Urothelium cell line (cell line): Measurements from ENCODE around the gene EML2.
A peak's percentile ranks its signal among the peaks of the same experiment; 100 is the strongest.
"Not testable (repeated sequence)": the region's sequence is repeated elsewhere in the genome, so short reads cannot be mapped to it uniquely, and the experiment has no call there.

Experiments used
- DNase-seq: peaks from one replicate; pipeline ENCODE4 v3.0.0; 2011; ENCODE audit warnings: low spot score, mixed read lengths
- FAIRE-seq: peaks from 2 replicates; lab custom pipeline; 2011; peaks lifted over from hg19 to GRCh38; lab: Jason Lieb, UNC

EML2 gene

DNA sequence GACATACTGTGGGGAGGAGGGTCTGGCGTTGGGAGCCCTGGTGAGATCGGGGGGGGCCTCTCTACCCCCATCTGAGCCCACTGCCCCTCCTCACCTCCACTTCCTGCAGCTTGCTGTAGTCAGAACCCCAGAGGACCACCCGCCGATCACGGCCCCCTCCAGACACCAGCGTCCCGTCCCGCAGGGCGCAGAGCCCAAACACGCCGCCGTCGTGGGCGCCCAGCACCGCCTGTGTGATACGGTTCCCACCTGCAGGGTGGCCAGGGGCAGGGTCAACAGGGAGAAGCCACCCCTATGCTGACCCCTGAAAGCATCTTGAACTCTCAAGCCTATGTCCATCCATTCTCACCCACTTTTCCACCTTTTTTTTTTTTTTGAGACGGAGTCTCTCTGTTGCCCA lies 17.8 kb downstream of the EML2 start:
- FAIRE-seq (no peak), DNase-seq (no peak)

GRCh38 chr19:45616704-45617017 lies 22.5 kb downstream of the EML2 start:
- no peak for FAIRE-seq
- DNase-seq, result no peak

GRCh38 chr19:45615795-45616703 lies 23.1 kb downstream of the EML2 start:
- FAIRE-seq (no peak), DNase-seq (peak; percentile 71)

DNA sequence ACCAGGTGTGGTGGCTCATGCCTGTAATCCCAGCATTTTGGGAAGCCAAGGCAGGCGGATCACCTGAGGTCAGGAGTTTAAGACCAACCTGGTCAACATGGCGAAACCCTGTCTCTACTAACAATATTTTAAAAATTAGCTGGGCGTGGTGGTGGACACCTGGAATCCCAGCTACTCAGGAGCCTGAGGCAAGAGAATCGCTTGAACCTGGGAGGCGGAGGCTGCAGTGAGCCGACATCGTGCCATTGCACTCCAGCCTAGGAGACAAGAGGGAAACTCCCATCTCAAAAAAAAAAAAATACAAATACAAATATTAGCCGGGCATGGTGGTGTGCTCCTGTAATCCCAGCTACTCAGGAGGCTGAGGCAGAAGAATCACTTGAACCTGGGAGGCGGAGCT lies 24.1 kb downstream of the EML2 start:
- not testable (repeated sequence) for DNase-seq, FAIRE-seq

GRCh38 chr19:45613926-45614725 lies 25.1 kb downstream of the EML2 start:
- peak; percentile 92 for DNase-seq
- FAIRE-seq, result peak; percentile 83

- DNase-seq, result no peak
- no peak for FAIRE-seq
Measured at GRCh38 chr19:45608948-45609347, 30.2 kb downstream of the EML2 start.

DNA sequence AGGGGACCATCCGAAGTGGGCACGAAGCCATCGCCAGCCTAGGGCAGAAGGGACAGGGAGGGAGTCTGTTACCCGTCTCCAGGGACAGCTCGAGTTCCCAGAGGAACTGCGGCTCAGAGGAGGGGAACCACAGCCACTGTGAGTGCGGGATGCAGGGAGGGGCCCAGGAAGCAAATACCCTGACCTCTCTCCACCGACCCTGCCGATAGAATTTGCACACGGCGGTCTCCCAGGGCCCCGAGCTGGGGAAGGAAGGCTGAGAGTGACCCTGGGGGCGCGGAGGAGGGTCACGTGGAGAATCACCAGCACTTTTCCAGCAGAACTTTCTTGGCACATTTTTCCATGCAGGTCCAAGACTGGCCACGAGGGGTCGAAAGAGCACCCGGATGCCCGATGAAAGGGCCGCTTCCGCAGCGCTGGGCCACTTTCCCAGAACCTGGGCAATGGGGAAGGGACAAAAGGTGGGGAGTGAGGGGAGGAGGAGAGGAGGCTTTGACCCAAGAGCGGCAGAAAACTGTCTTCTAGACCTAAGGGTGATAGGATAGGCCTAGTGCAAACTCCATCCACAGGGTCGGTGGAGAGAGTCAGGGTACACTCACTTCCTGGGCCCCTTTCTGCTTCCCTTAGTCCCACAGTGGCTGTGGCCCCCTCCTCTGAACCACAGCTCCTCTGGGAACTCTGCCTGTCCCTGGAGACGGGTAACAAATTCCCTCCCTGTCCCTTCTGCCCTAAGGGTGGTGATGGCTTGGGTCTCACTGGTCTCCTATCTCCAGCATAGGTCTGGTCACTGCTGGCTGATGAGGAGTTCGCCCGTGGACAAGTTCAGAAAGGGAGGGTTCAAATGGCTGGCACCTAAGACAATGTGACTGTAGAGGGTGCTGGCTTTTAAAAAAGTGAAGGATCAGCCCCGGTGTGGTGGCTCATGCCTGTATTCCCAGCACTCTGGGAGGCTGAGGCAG lies 31.8 kb downstream of the EML2 start:
- FAIRE-seq (no peak), DNase-seq (peak; percentile 81)

DNA sequence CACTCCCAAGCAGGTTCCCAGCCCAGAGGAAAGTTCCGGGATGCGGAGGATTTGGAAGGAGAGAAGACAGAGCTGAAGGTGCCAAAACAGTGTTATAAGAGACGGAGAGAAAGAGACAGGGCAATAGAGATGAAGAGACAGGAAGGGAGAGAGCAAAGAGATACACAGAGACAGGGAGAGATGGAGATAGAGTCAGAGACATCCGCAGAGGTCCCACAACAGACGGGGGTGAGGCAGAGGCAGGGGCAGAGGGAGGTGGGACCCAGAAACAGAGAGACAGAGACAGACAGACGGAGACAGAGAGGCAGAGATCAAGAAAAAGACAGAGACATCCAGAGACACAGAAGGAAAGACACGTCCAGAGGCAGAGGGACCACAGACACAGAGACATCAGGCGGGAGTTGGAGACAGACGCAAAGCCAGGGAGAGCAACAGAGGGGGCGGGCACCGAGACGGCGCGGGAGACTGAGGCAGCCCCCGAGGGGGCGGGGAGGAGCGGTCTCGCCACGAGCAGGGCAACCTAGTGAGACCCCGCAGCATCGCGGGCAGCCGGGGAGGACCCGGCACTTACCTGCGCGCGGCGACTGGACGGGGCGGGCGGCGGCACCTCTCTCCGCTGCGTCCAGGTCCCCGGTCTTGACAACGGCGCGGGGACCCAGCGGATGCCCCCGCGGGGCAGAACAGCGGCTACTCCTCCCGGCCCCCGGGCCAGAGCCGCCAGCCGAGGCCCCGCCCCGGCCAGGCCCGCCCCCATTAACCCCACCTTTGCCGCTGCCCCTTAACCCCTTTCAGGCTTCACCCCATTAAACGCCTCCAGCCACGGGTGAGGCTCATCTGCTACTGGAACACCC lies 37.4 kb downstream of the EML2 start, which contains the start of gene GPR4:
TSS of gene GPR4 (minus strand) at position 689 of the 851 bp plus-strand sequence. CDS start 10,346 bp downstream, outside the sequence.
- FAIRE-seq (no peak), DNase-seq (peak; percentile 65)

- DNase-seq (no peak), FAIRE-seq (no peak)
Measured at GRCh38 chr19:45601115-45601514, 38.1 kb downstream of the EML2 start.

- FAIRE-seq (no peak), DNase-seq (no peak)
Measured at GRCh38 chr19:45600340-45600885, 38.8 kb downstream of the EML2 start.

DNA sequence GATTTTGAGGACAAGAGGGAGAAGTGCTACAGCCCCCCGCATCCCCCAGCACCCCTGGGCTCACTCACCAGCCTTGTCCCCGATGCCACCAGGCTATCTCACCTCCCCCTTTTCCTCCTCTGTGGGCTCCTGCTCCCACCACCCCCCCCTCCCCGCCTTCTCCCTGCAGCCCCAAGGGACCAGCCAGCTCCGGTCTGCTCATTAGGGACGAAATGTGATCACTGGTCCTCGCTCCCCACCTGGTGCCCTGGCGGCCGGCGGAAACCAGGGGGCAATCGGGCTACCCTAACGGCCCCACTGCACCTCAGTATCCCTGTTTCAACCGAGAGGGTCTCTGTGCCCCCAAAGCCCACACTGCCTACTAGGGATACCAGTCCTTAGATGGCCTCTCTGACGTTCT lies 39.9 kb downstream of the EML2 start:
- no peak for FAIRE-seq
- no peak for DNase-seq

GRCh38 chr19:45598267-45599001 lies 40.8 kb downstream of the EML2 start:
- DNase-seq (no peak), FAIRE-seq (no peak)

GRCh38 chr19:45597425-45598111 lies 41.6 kb downstream of the EML2 start:
- DNase-seq (no peak), FAIRE-seq (no peak)

- no peak for FAIRE-seq
Measured at GRCh38 chr19:45595814-45596213, 43.4 kb downstream of the EML2 start.

DNA sequence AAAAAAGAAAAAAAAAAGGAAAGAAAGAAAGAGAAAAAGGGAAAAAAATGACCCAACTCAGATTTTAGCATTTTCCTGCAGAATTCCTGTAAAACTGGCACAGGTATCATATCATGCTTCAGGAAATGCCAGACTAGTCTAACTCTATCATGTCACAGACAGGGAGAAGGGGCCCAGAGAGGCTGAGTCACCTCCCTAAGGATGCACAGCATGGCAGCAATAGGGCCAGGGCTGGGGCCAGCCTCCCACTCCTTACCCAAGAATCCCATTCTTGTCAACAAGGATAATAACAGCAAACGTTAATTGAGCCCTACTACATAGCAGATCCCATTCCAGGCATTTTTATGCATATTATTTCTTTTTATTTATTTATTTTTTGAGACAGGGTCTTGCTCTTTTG lies 45.7 kb downstream of the EML2 start:
- no peak for FAIRE-seq
- DNase-seq, result no peak

More at GRCh38 chr19:45595814-45596213, 43.4 kb downstream of the EML2 start:
- DNase-seq, result no peak

GRCh38 chr19:45592366-45592765 lies 46.8 kb downstream of the EML2 start:
- no peak for FAIRE-seq
- no peak for DNase-seq

- FAIRE-seq (no peak), DNase-seq (no peak)
Measured at GRCh38 chr19:45591638-45592005, 47.6 kb downstream of the EML2 start.

DNA sequence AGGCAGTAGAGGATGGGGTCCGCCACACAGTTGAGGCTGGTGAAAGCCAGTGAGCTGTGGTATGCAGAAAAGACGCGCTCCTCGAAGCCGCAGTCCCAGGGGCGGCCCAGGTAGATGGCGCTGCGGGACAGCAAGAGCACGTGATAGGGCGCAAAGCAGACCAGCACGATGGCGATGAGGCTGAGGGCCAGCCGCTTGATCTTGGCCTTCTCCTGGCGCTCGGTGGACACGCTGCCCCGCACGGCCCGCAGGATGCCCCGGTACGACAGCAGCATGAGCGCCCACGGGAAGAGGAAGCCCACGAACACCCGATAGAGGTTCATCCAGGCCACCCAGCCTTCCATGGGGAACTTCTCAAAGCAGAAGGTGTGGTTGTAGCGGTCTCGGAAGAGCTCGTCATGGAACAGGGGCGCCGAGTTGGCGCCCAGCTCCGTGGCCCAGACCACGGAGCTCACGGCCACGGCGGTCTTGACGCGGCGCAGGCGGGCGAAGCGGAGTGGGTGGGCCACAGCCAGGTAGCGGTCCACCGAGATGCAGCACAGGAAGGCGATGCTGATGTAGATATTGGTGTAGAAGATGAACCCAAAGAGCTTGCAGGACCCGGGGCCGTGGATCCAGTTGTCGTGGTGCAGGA lies 48.1 kb downstream of the EML2 start:
- DNase-seq, result no peak
- FAIRE-seq, result no peak
